ACC112 (cell line): ENCODE measurements around the gene PGAP3.
"Not testable (repeated sequence)": the region's sequence is repeated elsewhere in the genome, so short reads cannot be mapped to it uniquely, and the experiment has no call there.

Source experiments
- H2AFZ ChIP-seq: fragments of 200-600 bp; sonication (generic); one replicate; pipeline ENCODE4 v1.6.0; 2017; ENCODE audit warnings: antibody characterized with exemption, low read length; ENCODE audit not compliant: unreplicated experiment
- H3K27ac ChIP-seq: fragments of 200-600 bp; sonication (generic); 2 replicates; pipeline ENCODE4 v1.5.1; 2014; ENCODE audit warnings: low read depth, mild to moderate bottlenecking, antibody characterized with exemption, low read length, moderate library complexity
- H3K27me3 ChIP-seq: fragments of 200-600 bp; sonication (generic); 2 replicates; pipeline ENCODE4 v1.6.1; 2014; ENCODE audit warnings: mild to moderate bottlenecking, antibody characterized with exemption, low read length, moderate library complexity, mixed read lengths; ENCODE audit not compliant: insufficient read depth
- H3K36me3 ChIP-seq: fragments of 200-600 bp; sonication (generic); 2 replicates; pipeline ENCODE4 v1.6.1; 2016; ENCODE audit warnings: mild to moderate bottlenecking, antibody characterized with exemption, low read length, moderate library complexity, mixed read lengths; ENCODE audit not compliant: insufficient read depth
- H3K4me1 ChIP-seq: fragments of 200-600 bp; sonication (generic); one replicate; pipeline ENCODE4 v1.6.1; 2016; ENCODE audit warnings: low read length, mixed read lengths; ENCODE audit not compliant: insufficient read depth, unreplicated experiment, control insufficient read depth
- H3K4me3 ChIP-seq: fragments of 200-600 bp; sonication (generic); 2 replicates; pipeline ENCODE4 v1.5.1; 2014; ENCODE audit warnings: mild to moderate bottlenecking, low read depth, low read length
- H3K79me2 ChIP-seq: fragments of 200-600 bp; sonication (generic); one replicate; pipeline ENCODE4 v1.6.0; 2016; ENCODE audit warnings: low read length; ENCODE audit not compliant: control insufficient read depth, unreplicated experiment, insufficient read depth

Gene PGAP3

GRCh38 chr17:39702901-39703893 lies 15.3 kb upstream of the PGAP3 start:
- Histone ChIP-seq H3K4me3 (no peak overlapping the region), H3K27me3 (no peaks in the 10 kb centered on the region), H3K4me1 (peaks cover 3% of the 10 kb centered on the region), H3K79me2 (peaks cover 27% of the 10 kb centered on the region), H3K36me3 (no peaks in the 10 kb centered on the region), H3K27ac (no peak overlapping the region), H2AFZ (no peak overlapping the region)

- no peaks in the 10 kb centered on the region for H3K27me3 ChIP-seq
- H3K36me3 ChIP-seq: no peaks in the 10 kb centered on the region
- peaks cover 27% of the 10 kb centered on the region for H3K79me2 ChIP-seq
- H3K4me3 ChIP-seq: peak overlapping the region; percentile 90; the same call in 1 of the 2 replicates
- H3K4me1 ChIP-seq: peaks cover 3% of the 10 kb centered on the region
- H2AFZ ChIP-seq: no peak overlapping the region
- no peak overlapping the region for H3K27ac ChIP-seq
Observed at GRCh38 chr17:39701784-39702422, 14.0 kb upstream of the PGAP3 start.

DNA sequence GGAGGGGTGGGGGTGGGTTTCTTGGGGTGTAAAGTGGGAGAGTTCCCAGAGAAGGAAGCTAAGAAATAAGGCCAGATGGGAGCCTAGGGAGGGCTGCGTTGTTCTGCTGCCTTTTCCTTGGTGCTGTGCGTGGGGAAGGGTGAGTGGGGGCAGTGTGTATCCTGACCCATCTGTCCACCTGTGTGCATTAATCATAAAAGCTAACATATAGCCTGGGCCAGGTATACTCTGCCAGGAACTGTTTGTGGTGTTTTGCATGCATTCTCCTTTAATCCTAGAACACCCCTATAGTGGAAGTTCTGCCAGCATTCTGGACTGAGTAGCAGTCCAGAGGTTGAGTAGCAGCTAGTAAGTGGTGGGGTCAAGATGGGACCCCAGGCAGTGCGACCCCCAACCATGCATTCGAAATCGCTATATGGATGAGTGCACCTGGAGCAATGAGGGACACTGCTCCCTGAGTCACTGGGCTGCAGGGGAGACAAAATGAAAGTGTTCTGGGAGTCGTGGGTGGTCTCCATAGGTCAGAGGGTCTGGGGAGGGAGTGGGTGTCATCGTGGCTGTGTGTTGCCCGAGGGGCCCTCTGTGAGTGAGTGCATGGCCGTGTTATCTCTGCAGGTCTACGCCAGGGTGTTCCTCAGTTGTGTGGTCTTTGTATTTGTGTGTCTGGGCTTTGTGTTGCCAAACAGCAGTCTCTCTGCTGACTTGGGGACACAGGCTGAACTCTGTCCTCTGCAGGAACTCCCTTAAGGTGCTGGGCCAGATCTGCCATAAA lies 13.3 kb upstream of the PGAP3 start:
- H3K4me3 ChIP-seq: peak overlapping the region; percentile 90
- no peak overlapping the region for H2AFZ ChIP-seq
- peaks cover 3% of the 10 kb centered on the region for H3K4me1 ChIP-seq
- H3K27ac ChIP-seq: no peak overlapping the region
- no peaks in the 10 kb centered on the region for H3K36me3 ChIP-seq
- no peaks in the 10 kb centered on the region for H3K27me3 ChIP-seq
- peaks cover 23% of the 10 kb centered on the region for H3K79me2 ChIP-seq

DNA sequence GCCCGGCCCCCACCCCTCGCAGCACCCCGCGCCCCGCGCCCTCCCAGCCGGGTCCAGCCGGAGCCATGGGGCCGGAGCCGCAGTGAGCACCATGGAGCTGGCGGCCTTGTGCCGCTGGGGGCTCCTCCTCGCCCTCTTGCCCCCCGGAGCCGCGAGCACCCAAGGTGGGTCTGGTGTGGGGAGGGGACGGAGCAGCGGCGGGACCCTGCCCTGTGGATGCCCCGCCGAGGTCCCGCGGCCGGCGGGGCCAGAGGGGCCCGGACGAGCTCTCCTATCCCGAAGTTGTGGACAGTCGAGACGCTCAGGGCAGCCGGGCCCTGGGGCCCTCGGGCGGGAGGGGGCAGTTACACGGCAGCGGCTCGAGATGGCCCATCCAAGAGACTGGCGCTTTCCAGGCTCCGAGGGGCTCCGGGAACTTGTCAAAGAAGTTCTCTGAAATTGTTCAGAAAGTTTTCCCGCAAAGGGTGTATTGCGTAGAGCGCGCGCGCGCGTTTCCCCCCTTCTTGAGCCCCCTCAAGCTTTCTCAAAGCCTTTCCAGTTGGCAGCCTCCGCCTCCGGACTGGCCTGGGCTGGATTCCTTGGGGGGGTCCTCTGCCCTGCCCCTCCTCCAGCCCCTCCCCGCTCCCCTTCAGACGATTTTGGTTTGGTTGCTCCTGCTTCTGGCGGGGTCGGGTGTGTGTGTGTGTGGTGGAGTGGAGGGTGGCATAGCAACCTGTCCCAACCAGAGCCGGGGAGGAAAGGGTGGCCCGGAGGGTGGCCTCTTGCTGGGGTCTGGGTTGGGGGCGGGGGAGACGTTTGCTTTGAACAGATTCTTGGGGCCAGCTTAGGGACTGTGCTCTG lies 12.5 kb upstream of the PGAP3 start:
- H3K27ac ChIP-seq: no peak overlapping the region
- peaks cover 3% of the 10 kb centered on the region for H3K4me1 ChIP-seq
- H3K36me3 ChIP-seq: no peaks in the 10 kb centered on the region
- peak overlapping the region; percentile 87 for H2AFZ ChIP-seq
- peaks cover 21% of the 10 kb centered on the region for H3K79me2 ChIP-seq
- H3K27me3 ChIP-seq: no peaks in the 10 kb centered on the region
- peak overlapping the region; percentile 90 for H3K4me3 ChIP-seq

DNA sequence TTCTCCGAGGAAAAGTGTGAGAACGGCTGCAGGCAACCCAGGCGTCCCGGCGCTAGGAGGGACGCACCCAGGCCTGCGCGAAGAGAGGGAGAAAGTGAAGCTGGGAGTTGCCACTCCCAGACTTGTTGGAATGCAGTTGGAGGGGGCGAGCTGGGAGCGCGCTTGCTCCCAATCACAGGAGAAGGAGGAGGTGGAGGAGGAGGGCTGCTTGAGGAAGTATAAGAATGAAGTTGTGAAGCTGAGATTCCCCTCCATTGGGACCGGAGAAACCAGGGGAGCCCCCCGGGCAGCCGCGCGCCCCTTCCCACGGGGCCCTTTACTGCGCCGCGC lies 11.9 kb upstream of the PGAP3 start, which contains the start of gene ERBB2:
ERBB2 (plus strand) TSS at position 247 of the 330 bp plus-strand sequence. CDS start 175 bp downstream, outside the sequence.
- Histone ChIP-seq H2AFZ (peak within 1 kb of the TSS; percentile 87), H3K36me3 (no peaks in the 10 kb centered on the region), H3K79me2 (peaks cover 21% of the 10 kb centered on the region), H3K27me3 (no peaks in the 10 kb centered on the region), H3K27ac (no peak within 1 kb of the TSS), H3K4me3 (peak within 1 kb of the TSS; percentile 90), H3K4me1 (peaks cover 3% of the 10 kb centered on the region)

- H3K27ac ChIP-seq, H3K4me1 ChIP-seq, H3K36me3 ChIP-seq, H3K27me3 ChIP-seq: not testable (repeated sequence)
- Histone ChIP-seq H3K79me2 (peaks cover 21% of the 10 kb centered on the region), H2AFZ (peak overlapping the region; percentile 87), H3K4me3 (peak overlapping the region; percentile 90)
Observed at GRCh38 chr17:39699157-39699817, 11.4 kb upstream of the PGAP3 start.

GRCh38 chr17:39697961-39698360 lies 10.1 kb upstream of the PGAP3 start:
- no peaks in the 10 kb centered on the region for H3K36me3 ChIP-seq
- H3K27me3 ChIP-seq: no peaks in the 10 kb centered on the region
- H3K79me2 ChIP-seq: peaks cover 21% of the 10 kb centered on the region
- no peak overlapping the region for H3K27ac ChIP-seq
- H3K4me1 ChIP-seq: peaks cover 3% of the 10 kb centered on the region
- no peak overlapping the region for H2AFZ ChIP-seq
- H3K4me3 ChIP-seq: no peak overlapping the region

DNA sequence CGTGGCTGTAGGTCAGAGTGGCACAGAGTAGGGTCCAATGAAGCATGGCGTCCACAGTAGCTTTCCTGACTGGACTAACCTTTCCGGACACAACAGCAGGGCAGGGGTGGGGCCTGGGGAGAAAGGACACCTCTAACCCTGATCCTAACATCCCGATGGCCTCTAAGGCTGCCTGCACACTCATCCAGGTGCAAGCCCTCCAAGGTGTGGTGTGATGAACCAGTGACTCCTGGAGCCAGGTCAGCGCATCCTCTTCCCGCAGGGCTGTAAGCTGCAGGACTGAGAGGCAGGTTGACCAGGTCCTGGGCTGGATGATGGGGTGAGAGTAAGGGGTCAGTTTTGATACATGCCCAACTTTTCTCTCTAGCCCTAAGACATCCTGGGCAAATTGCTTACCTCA lies 8.9 kb upstream of the PGAP3 start:
- Histone ChIP-seq H3K27ac (no peak overlapping the region), H3K36me3 (no peaks in the 10 kb centered on the region), H3K4me3 (no peak overlapping the region), H3K79me2 (peaks cover 17% of the 10 kb centered on the region), H3K27me3 (no peaks in the 10 kb centered on the region), H2AFZ (no peak overlapping the region), H3K4me1 (peaks cover 3% of the 10 kb centered on the region)

DNA sequence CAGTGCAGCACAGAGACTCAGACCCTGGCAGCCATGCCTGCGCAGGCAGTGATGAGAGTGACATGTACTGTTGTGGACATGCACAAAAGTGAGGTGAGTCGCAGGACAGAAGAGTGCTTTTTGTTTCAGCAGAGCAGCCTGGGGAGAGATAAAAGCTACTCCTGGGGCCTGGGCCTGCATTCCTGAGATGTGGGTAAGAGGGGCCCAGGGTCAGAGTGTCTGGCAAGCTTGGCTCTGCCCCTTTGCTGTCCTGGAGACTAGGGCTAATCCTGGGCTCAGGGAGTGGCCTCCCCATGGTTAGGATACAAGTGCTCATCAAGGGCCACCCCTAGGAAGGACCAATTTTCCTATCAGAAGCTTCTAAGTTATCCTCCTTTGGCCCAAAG lies 7.2 kb upstream of the PGAP3 start:
- no peaks in the 10 kb centered on the region for H3K4me1 ChIP-seq
- H3K27me3 ChIP-seq: no peaks in the 10 kb centered on the region
- no peak overlapping the region for H3K4me3 ChIP-seq
- H3K36me3 ChIP-seq: no peaks in the 10 kb centered on the region
- no peak overlapping the region for H3K27ac ChIP-seq
- no peak overlapping the region for H2AFZ ChIP-seq
- peaks cover 3% of the 10 kb centered on the region for H3K79me2 ChIP-seq
